GM08714 (cell line): Measurements from ENCODE around the gene ADAMTS9.

Source experiments
- H3K4me3 ChIP-seq: fragments of 200-500 bp; sonication (Bioruptor generic); 2 replicates; pipeline ENCODE4 v1.5.1; 2014; ENCODE audit warnings: mild to moderate bottlenecking, low read length, inconsistent platforms
- ZNF274 ChIP-seq: IDR thresholded peaks from 2 replicates; pipeline ENCODE4 v1.6.1; 2012; ENCODE audit warnings: mild to moderate bottlenecking, low read depth, low read length

The ADAMTS9 gene

GRCh38 chr3:64627471-64628321, 60.1 kb downstream of the ADAMTS9 start:
- no peak for TF ChIP-seq ZNF274
- no peak overlapping the region for H3K4me3 ChIP-seq

DNA sequence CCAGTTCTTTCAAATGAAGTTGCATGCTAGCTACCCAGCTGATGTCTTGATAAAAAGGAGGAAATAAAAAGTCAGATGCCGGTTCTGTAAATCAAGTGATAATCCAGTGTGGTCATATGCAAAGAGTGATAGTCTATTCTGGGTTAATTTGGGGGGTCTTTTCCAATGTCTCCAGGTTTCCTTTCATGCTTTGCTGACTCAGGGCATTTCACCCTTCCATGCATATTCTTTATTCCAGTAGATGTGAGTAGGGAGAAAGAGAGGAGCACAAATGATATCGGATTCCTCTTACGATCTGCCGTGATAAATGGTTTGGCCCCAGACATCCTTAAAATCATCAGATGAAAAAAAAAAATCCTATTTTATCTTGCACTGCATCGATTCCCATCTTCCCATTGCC, 60.8 kb downstream of the ADAMTS9 start:
- H3K4me3 ChIP-seq = no peak overlapping the region
- no peak for TF ChIP-seq ZNF274

DNA sequence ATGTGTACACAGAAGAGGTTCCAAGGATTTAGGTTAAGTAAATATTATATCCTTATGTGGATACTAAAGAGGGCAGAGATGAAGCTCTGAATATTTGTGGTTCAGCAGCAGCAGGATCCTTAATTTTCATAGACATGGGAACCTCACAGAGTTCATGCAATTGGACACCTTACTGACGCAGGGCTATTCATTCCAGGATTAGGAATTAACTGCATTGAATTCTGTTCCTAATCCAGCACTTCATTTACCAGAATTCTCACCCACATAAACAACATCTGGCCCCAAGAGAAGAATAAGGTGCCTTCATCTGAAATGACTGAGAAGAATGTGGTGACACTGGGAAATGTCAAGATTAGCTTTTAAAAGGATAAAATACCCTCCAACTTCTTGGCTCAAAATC, 62.4 kb downstream of the ADAMTS9 start:
- no peak overlapping the region for H3K4me3 ChIP-seq
- TF ChIP-seq ZNF274 = no peak

DNA sequence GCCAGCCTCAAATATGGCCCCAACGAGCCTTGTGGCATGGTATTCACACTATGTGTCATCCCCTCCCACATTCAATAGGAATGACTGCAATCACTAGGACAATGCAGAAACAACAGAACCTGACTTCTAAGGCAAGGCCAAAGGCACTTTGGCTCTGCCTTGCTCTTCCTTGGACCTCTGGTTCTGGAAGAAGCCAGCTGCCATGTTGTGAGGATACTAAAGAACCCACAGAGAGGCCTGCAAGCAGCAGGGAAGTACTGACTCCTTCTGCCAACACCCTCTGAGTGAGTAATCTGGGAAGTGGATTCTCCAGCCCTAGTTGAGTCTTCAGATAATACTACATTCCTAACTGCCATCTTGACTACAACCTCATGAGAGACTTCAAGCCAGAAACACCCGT, 64.7 kb downstream of the ADAMTS9 start:
- TF ChIP-seq ZNF274 = no peak
- H3K4me3 ChIP-seq = no peak overlapping the region

DNA sequence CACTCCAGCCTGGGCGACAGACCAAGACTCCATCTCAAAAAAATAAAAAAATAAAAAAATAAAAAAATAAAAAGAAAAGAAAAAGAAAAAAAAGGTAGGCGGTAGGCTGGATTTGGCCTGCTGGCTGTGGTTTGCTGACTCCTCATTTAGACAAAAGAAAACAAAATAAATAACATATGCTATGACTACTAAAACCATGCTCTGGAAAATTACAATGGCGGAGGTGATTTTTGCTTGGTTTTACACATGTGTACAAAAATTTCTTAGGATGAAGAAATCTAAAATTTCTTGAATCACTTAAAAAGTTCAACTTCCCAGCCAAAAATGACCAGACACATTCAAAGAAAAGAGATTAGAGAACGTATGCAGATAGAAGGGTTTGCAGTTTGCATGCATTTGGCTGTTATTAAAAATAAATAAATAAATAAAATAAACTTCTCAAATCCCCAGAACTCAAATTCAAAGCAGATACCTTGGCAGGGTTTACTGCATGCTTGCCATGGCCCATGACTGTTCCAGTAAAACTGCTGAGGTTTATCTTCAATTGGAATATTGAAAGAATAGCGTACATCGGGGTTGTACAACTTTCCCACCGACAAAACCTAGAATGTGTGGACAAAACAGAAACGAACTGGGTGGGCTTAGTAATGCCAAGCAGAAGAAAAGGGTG, 65.9 kb downstream of the ADAMTS9 start:
- no peak overlapping the region for H3K4me3 ChIP-seq
- TF ChIP-seq ZNF274 = no peak

DNA sequence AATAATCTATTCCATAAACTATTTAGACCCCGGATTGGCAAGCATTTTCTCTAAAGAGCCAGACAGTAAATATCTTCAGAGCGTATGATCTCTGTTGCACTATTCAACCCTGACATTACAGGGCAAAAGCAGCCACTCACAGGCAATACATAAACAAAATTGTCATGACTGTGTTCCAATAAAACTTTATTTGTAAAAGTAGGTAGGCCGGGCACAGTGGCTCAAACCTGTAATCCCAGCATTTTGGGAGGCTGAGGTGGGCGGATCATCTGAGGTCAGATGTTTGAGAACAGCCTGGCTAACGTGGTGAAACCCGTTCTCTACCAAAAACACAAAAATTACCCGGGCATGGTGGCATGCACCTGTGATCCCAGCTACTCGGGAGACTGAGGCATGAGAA, 66.5 kb downstream of the ADAMTS9 start:
- TF ChIP-seq ZNF274 = no peak
- H3K4me3 ChIP-seq = no peak overlapping the region

GRCh38 chr3:64620020-64620419, 67.8 kb downstream of the ADAMTS9 start:
- no peak for TF ChIP-seq ZNF274
- no peak overlapping the region for H3K4me3 ChIP-seq

DNA sequence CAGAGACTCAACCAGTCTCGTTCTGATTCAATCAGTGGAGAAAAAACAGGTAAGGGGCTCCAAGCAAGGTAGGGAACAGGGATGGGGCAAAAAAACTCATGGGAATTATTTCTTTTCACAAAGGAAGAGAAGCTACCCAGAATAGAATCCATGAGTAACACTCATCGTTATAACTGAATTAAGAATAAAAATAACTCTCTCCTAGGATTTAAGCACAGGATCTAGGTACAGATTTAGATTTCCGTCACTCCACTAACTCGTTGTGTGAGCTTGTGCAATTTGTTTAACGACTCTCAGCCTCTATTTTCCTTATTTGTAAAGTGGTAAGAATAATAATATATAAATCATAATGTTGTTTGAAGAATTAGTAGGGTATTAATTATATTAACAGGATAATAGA, 68.6 kb downstream of the ADAMTS9 start:
- H3K4me3 ChIP-seq = no peak overlapping the region
- TF ChIP-seq ZNF274 = no peak

DNA sequence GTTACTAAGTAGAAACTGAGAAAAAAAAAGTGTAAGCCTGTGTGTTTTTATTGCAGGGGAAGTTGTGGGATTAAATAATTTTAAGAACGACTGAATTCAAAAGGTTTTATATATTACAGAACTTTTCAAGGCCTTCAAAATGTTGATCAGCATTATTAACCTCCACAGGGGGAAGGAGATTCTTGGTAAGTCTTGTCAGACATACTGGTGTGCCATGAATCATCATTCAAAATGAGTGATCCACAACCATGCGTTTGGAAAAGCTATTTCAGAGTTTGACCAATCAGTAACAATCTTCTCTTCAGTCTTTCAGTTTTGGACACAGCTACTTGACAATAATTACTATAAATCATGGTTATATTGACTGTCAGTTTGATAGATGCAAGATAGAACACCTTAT, 70.2 kb downstream of the ADAMTS9 start:
- no peak for TF ChIP-seq ZNF274
- H3K4me3 ChIP-seq = no peak overlapping the region

DNA sequence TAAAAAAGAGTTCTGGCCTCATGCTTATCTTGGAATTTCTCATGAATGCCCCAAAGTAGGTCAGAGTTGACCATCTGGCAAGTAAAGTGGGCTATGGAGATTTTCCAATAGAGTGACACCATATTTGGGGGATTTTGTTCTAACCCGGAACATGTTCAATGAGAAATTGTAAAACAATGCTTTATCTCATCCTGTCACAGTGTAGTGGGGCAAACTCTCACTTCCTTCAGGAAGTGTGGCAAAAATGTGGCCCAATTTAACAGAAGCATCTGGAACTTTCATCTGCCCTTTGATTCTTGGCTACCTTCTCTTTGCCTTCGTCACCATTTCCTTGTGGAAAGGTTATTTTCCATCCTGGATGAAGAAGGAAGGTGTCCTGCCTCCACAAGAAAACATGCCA, 70.8 kb downstream of the ADAMTS9 start:
- H3K4me3 ChIP-seq = no peak overlapping the region
- TF ChIP-seq ZNF274 = no peak

GRCh38 chr3:64612916-64613526, 74.8 kb downstream of the ADAMTS9 start:
- TF ChIP-seq ZNF274 = no peak
- no peak overlapping the region for H3K4me3 ChIP-seq

GRCh38 chr3:64612082-64612860, 75.5 kb downstream of the ADAMTS9 start:
- H3K4me3 ChIP-seq = no peak overlapping the region
- TF ChIP-seq ZNF274 = no peak

DNA sequence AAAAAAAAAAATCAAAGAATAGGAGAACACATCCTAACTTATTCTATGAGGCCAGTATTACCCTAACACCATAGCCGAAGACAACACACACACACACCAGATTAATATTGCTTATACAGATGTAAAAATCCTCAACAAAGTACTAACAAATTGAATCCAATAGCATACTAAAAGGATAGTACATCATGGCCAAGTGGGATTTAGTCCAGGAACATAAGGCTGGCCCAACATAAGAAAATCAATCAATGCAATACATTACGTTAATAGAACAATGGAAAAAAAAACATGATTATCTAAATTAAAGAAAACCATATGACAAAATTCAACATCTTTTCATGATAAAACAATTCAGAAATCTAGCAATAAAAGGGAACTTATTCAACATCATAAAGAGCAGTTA, 79.1 kb downstream of the ADAMTS9 start:
- no peak for TF ChIP-seq ZNF274
- H3K4me3 ChIP-seq = no peak overlapping the region

GRCh38 chr3:64607032-64607551, 80.7 kb downstream of the ADAMTS9 start:
- no peak for TF ChIP-seq ZNF274
- no peak overlapping the region for H3K4me3 ChIP-seq
